BLaER1 treated with 17β-estradiol and CSF1 and Interleukin-3, amounts not matched to agents 10 nM and 100 nM (cell line): ENCODE measurements around the gene FRRS1L.

Experiments
- H3K27ac ChIP-seq, 11 experiments: shearing (Covaris generic); formaldehyde crosslinking; 2 replicates each; pipeline ENCODE4 v1.8.1; 2022
- H3K27me3 ChIP-seq, 11 experiments: shearing (Covaris generic); formaldehyde crosslinking; 2 replicates each; pipeline ENCODE4 v1.8.1; 2022
- H3K36me3 ChIP-seq, 11 experiments: shearing (Covaris generic); formaldehyde crosslinking; 2 replicates each; pipeline ENCODE4 v1.8.1; 2022
- H3K4me1 ChIP-seq, 10 experiments: shearing (Covaris generic); formaldehyde crosslinking; 2 replicates each; pipeline ENCODE4 v1.8.1; 2022
- H3K4me2 ChIP-seq, 11 experiments: shearing (Covaris generic); formaldehyde crosslinking; 2 replicates each; pipeline ENCODE4 v1.8.1; 2022
- H3K4me3 ChIP-seq, 10 experiments: shearing (Covaris generic); formaldehyde crosslinking; 2 replicates each; pipeline ENCODE4 v1.8.1; 2022
- H3K9ac ChIP-seq, 11 experiments: shearing (Covaris generic); formaldehyde crosslinking; 2 replicates each; pipeline ENCODE4 v1.8.1; 2022
- H3K9me3 ChIP-seq, 11 experiments: shearing (Covaris generic); formaldehyde crosslinking; replicated peaks in 1 of 11; 2 replicates each; pipeline ENCODE4 v1.8.1; 2022
- H4K20me1 ChIP-seq, 11 experiments: shearing (Covaris generic); formaldehyde crosslinking; 2 replicates each; pipeline ENCODE4 v1.8.1; 2022
- Cebpa-rat ChIP-seq, 11 experiments: shearing (Covaris generic); IDR thresholded peaks; 2 replicates each; pipeline ENCODE4 v1.8.1; 2022

The FRRS1L gene

GRCh38 chr9:109163194-109163593 is 3.9 kb downstream of the FRRS1L start:
- no peaks in the 10 kb centered on the region for H4K20me1 ChIP-seq
- H3K27me3 ChIP-seq: no peaks in the 10 kb centered on the region
- no peak for TF ChIP-seq Cebpa-rat (IDR thresholded peaks at IDR 0.05)
- H3K4me1 ChIP-seq: peaks cover 6 to 25% (median 19%) of the 10 kb centered on the region in 10 experiments; a peak in 19 of 20 replicates
- no peak overlapping the region for H3K4me3 ChIP-seq
- H3K4me2 ChIP-seq: no peak overlapping the region
- H3K9me3 ChIP-seq: peaks cover 0 to 25% (median 11%) of the 10 kb centered on the region in 11 experiments; a peak in 13 of 22 replicates
- H3K27ac ChIP-seq: no peak overlapping the region
- H3K36me3 ChIP-seq: no peaks in the 10 kb centered on the region
- no peak overlapping the region for H3K9ac ChIP-seq

GRCh38 chr9:109162677-109163076 is 4.4 kb downstream of the FRRS1L start:
- Histone ChIP-seq H3K4me3 (no peak overlapping the region), H3K9me3 (peaks cover 0 to 24% (median 11%) of the 10 kb centered on the region in 11 experiments; a peak in 13 of 22 replicates), H3K4me1 (peaks cover 6 to 25% (median 19%) of the 10 kb centered on the region in 10 experiments; a peak in 19 of 20 replicates), H4K20me1 (no peaks in the 10 kb centered on the region), H3K4me2 (no peak overlapping the region), H3K27me3 (no peaks in the 10 kb centered on the region), H3K9ac (no peak overlapping the region), H3K27ac (no peak overlapping the region), H3K36me3 (no peaks in the 10 kb centered on the region)
- TF ChIP-seq Cebpa-rat (IDR thresholded peaks at IDR 0.05): no peak

GRCh38 chr9:109161471-109161870 is 5.6 kb downstream of the FRRS1L start:
- Histone ChIP-seq H3K9ac (no peak overlapping the region), H3K4me2 (peak overlapping the region in 9 of 11 experiments; percentile 6 to 59 (median 25); a peak in 16 of 22 replicates), H3K36me3 (no peaks in the 10 kb centered on the region), H3K4me1 (peaks cover 6 to 25% (median 20%) of the 10 kb centered on the region in 10 experiments; a peak in 19 of 20 replicates), H4K20me1 (no peaks in the 10 kb centered on the region), H3K27ac (no peak overlapping the region), H3K9me3 (peaks cover 0 to 15% (median 7%) of the 10 kb centered on the region in 11 experiments; a peak in 11 of 22 replicates), H3K27me3 (no peaks in the 10 kb centered on the region), H3K4me3 (no peak overlapping the region)
- no peak for TF ChIP-seq Cebpa-rat (IDR thresholded peaks at IDR 0.05)

GRCh38 chr9:109159583-109159982 is 7.5 kb downstream of the FRRS1L start:
- no peaks in the 10 kb centered on the region for H4K20me1 ChIP-seq
- no peaks in the 10 kb centered on the region for H3K27me3 ChIP-seq
- H3K4me3 ChIP-seq: no peak overlapping the region
- H3K9me3 ChIP-seq: peaks cover 0 to 5% (median 4%) of the 10 kb centered on the region in 11 experiments; a peak in 9 of 22 replicates
- no peak overlapping the region for H3K9ac ChIP-seq
- no peak for TF ChIP-seq Cebpa-rat (IDR thresholded peaks at IDR 0.05)
- no peak overlapping the region for H3K27ac ChIP-seq
- H3K4me1 ChIP-seq: peaks cover 6 to 31% (median 22%) of the 10 kb centered on the region in 10 experiments; a peak in 19 of 20 replicates
- no peaks in the 10 kb centered on the region for H3K36me3 ChIP-seq
- no peak overlapping the region for H3K4me2 ChIP-seq

GRCh38 chr9:109158651-109159050 is 8.4 kb downstream of the FRRS1L start:
- H3K4me3 ChIP-seq: no peak overlapping the region
- H3K4me2 ChIP-seq: no peak overlapping the region
- H3K27ac ChIP-seq: no peak overlapping the region
- H3K4me1 ChIP-seq: peaks cover 0 to 31% (median 14%) of the 10 kb centered on the region in 10 experiments; a peak in 18 of 20 replicates
- TF ChIP-seq Cebpa-rat (IDR thresholded peaks at IDR 0.05): no peak
- H3K36me3 ChIP-seq: no peaks in the 10 kb centered on the region
- H3K9me3 ChIP-seq: peaks cover 6 to 14% (median 11%) of the 10 kb centered on the region in 11 experiments
- H3K27me3 ChIP-seq: no peaks in the 10 kb centered on the region
- H3K9ac ChIP-seq: no peak overlapping the region
- no peaks in the 10 kb centered on the region for H4K20me1 ChIP-seq

- Histone ChIP-seq H3K4me2 (no peak overlapping the region), H3K4me3 (no peak overlapping the region), H3K9me3 (peaks cover 14 to 32% (median 26%) of the 10 kb centered on the region in 11 experiments), H3K27ac (no peak overlapping the region), H3K36me3 (no peaks in the 10 kb centered on the region), H3K27me3 (no peaks in the 10 kb centered on the region), H4K20me1 (no peaks in the 10 kb centered on the region), H3K4me1 (peaks cover 0 to 27% (median 11%) of the 10 kb centered on the region in 10 experiments; a peak in 15 of 20 replicates), H3K9ac (no peak overlapping the region)
- no peak for TF ChIP-seq Cebpa-rat (IDR thresholded peaks at IDR 0.05)
Observed at GRCh38 chr9:109156708-109157107, 10.3 kb downstream of the FRRS1L start.

- no peak overlapping the region for H3K4me2 ChIP-seq
- no peak overlapping the region for H3K4me3 ChIP-seq
Observed at GRCh38 chr9:109150925-109151545, 16.0 kb downstream of the FRRS1L start.

GRCh38 chr9:109149722-109150121 is 17.3 kb downstream of the FRRS1L start:
- Histone ChIP-seq H3K36me3 (no peaks in the 10 kb centered on the region), H3K4me2 (no peak overlapping the region), H3K27me3 (no peaks in the 10 kb centered on the region), H3K4me3 (no peak overlapping the region), H3K27ac (no peak overlapping the region), H4K20me1 (no peaks in the 10 kb centered on the region), H3K9ac (no peak overlapping the region), H3K9me3 (peaks cover 14 to 29% (median 24%) of the 10 kb centered on the region in 11 experiments), H3K4me1 (no peaks in the 10 kb centered on the region)
- TF ChIP-seq Cebpa-rat (IDR thresholded peaks at IDR 0.05): no peak

More at GRCh38 chr9:109150925-109151545, 16.0 kb downstream of the FRRS1L start:
- H3K27ac ChIP-seq: no peak overlapping the region
- no peaks in the 10 kb centered on the region for H3K27me3 ChIP-seq
- peaks cover 0 to 6% (median 0%) of the 10 kb centered on the region in 10 experiments; a peak in 5 of 20 replicates for H3K4me1 ChIP-seq
- no peak for TF ChIP-seq Cebpa-rat (IDR thresholded peaks at IDR 0.05)
- no peaks in the 10 kb centered on the region for H4K20me1 ChIP-seq
- peaks cover 14 to 32% (median 28%) of the 10 kb centered on the region in 11 experiments for H3K9me3 ChIP-seq
- H3K36me3 ChIP-seq: no peaks in the 10 kb centered on the region
- H3K9ac ChIP-seq: no peak overlapping the region

- Histone ChIP-seq H3K9ac (no peak overlapping the region), H3K27me3 (no peaks in the 10 kb centered on the region), H3K27ac (no peak overlapping the region), H3K4me3 (no peak overlapping the region), H3K4me1 (peaks cover 0 to 2% (median under 1%) of the 10 kb centered on the region in 10 experiments; a peak in 4 of 20 replicates), H4K20me1 (no peaks in the 10 kb centered on the region), H3K9me3 (peaks cover 13 to 26% (median 19%) of the 10 kb centered on the region in 11 experiments), H3K4me2 (no peak overlapping the region), H3K36me3 (no peaks in the 10 kb centered on the region)
- no peak for TF ChIP-seq Cebpa-rat (IDR thresholded peaks at IDR 0.05)
Observed at GRCh38 chr9:109149089-109149488, 18.0 kb downstream of the FRRS1L start.
